Trophoblast cell (in vitro differentiated cells and primary cell): ENCODE measurements around the gene DLGAP4.

Source experiments
- DNase-seq, 2 donors: peaks; one replicate each; pipeline ENCODE4 v3.0.0-alpha.2; 2016
- H2AFZ ChIP-seq: 2 replicates; pipeline ENCODE4 v1.6.1; 2013; ENCODE audit warnings: low read length, moderate library complexity, mild to moderate bottlenecking; ENCODE audit not compliant: insufficient read depth, poor library complexity
- H2AK5ac ChIP-seq: 2 replicates; pipeline ENCODE4 v1.6.1; 2013; ENCODE audit warnings: mild to moderate bottlenecking, low read length
- H2BK120ac ChIP-seq: 2 replicates; pipeline ENCODE4 v1.6.1; 2013; ENCODE audit warnings: low read length, mild to moderate bottlenecking, moderate library complexity; ENCODE audit not compliant: insufficient read depth, poor library complexity
- H2BK12ac ChIP-seq: 2 replicates; pipeline ENCODE4 v1.6.1; 2013; ENCODE audit warnings: mild to moderate bottlenecking, low read length, moderate library complexity
- H2BK5ac ChIP-seq: 2 replicates; pipeline ENCODE4 v1.6.1; 2013; ENCODE audit warnings: low read length, low read depth, moderate library complexity, mild to moderate bottlenecking; ENCODE audit not compliant: poor library complexity
- H3K14ac ChIP-seq: 2 replicates; pipeline ENCODE4 v1.6.1; 2013; ENCODE audit warnings: mild to moderate bottlenecking, low read length
- H3K18ac ChIP-seq: 2 replicates; pipeline ENCODE4 v1.6.1; 2013; ENCODE audit warnings: mild to moderate bottlenecking, low read length
- H3K23ac ChIP-seq: 2 replicates; pipeline ENCODE4 v1.6.1; 2013; ENCODE audit warnings: low read length
- H3K27ac ChIP-seq: 2 replicates; pipeline ENCODE4 v1.5.1; 2013; ENCODE audit warnings: low read depth, mild to moderate bottlenecking, inconsistent platforms, low read length, moderate library complexity
- H3K27me3 ChIP-seq: 2 replicates; pipeline ENCODE4 v1.6.1; 2013; ENCODE audit warnings: inconsistent platforms, mild to moderate bottlenecking, low read length, moderate library complexity; ENCODE audit not compliant: insufficient read depth
- H3K36me3 ChIP-seq, 2 experiments: 1 replicate in 1 of 2; 2 replicates in 1 of 2; pipeline ENCODE4 v1.6.1; 2013; ENCODE audit warnings: low read length in 2 of 2, mild to moderate bottlenecking in 2 of 2, moderate library complexity in 1 of 2; ENCODE audit not compliant: insufficient read depth in 2 of 2, control insufficient read depth in 1 of 2
- H3K4ac ChIP-seq: 2 replicates; pipeline ENCODE4 v1.6.1; 2013; ENCODE audit warnings: low read depth, mild to moderate bottlenecking, low read length, moderate library complexity
- H3K4me1 ChIP-seq, 2 experiments: 1 replicate in 1 of 2; 2 replicates in 1 of 2; pipeline ENCODE4 v1.6.1; 2013; ENCODE audit warnings: low read length in 2 of 2, mild to moderate bottlenecking in 2 of 2, moderate library complexity in 1 of 2; ENCODE audit not compliant: insufficient read depth in 2 of 2, control insufficient read depth in 1 of 2
- H3K4me2 ChIP-seq: 2 replicates; pipeline ENCODE4 v1.6.1; 2013; ENCODE audit warnings: inconsistent platforms, mild to moderate bottlenecking, low read length, moderate library complexity
- H3K4me3 ChIP-seq: 2 replicates; pipeline ENCODE4 v1.5.1; 2013; ENCODE audit warnings: mild to moderate bottlenecking, low read depth, low read length, inconsistent platforms
- H3K79me1 ChIP-seq: one replicate; pipeline ENCODE4 v1.6.1; 2013; ENCODE audit warnings: low read length
- H3K79me2 ChIP-seq: 2 replicates; pipeline ENCODE4 v1.6.1; 2013; ENCODE audit warnings: low read length, mild to moderate bottlenecking; ENCODE audit not compliant: control insufficient read depth, insufficient read depth, poor library complexity
- H3K9ac ChIP-seq: 2 replicates; pipeline ENCODE4 v1.6.1; 2013; ENCODE audit warnings: mild to moderate bottlenecking, low read length
- H3K9me3 ChIP-seq: 2 replicates; pipeline ENCODE4 v1.6.1; 2013; ENCODE audit warnings: low read depth, mild to moderate bottlenecking, control low read depth, inconsistent platforms, low read length; ENCODE audit not compliant: insufficient read depth
- H4K12ac ChIP-seq: 2 replicates; pipeline ENCODE4 v1.6.1; 2013; ENCODE audit warnings: low read depth, mild to moderate bottlenecking, low read length, moderate library complexity
- H4K8ac ChIP-seq: 2 replicates; pipeline ENCODE4 v1.6.1; 2013; ENCODE audit warnings: low read depth, mild to moderate bottlenecking, low read length, moderate library complexity
- H4K91ac ChIP-seq: one replicate; pipeline ENCODE4 v1.6.1; 2013; ENCODE audit warnings: low read depth, mild to moderate bottlenecking, low read length, moderate library complexity
- WGBS: extraction: QIAGEN DNeasy Blood & Tissue Kit; methylation state at CpG from one replicate; pipeline ENCODE4 v1.1.7; 2013; ENCODE audit warnings: missing lambda C conversion rate; ENCODE audit not compliant: insufficient read length, insufficient coverage; ENCODE audit errors: extremely low coverage; 5-methylcytosine and 5-hydroxymethylcytosine counted together

DLGAP4 gene

DNA sequence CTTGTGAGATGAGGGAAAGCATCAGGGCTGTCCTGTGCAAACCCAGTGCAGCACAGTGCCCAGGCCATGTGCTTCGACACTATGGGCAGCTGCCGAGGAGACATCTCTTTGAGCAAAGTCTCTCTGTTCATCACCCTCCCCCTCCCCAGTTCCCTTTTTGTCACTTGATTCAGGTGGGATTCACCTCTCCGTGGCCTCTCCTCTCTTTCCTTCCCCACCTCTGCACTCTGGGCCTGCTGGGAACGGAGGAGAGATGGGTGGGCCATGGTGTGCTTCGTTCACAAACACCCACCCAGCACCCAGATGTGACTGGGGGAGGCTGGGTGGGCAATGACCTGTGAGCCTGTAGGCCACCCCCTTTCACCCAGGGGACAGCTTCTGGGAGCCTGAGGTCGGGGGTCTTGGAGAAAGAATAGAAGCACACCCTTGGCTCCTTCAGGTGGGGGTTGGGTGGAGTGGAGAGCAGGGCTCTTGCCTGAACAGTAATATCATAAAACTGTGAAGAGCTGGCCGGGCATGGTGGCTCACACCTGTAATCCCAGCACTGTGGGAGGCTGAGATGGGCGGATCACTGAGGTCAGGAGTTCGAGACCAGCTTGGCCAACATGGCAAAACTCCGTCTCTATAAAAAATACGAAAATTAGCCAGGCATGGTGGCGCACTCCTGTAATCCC, 33.5 kb upstream of the DLGAP4 start:
- H4K12ac ChIP-seq: no peak overlapping the region
- DNase-seq: no peak
- H2AK5ac ChIP-seq: no peak overlapping the region
- no peaks in the 10 kb centered on the region for H3K79me1 ChIP-seq
- H3K4ac ChIP-seq: no peak overlapping the region
- no peak overlapping the region for H2BK120ac ChIP-seq
- no peak overlapping the region for H4K91ac ChIP-seq
- H2AFZ ChIP-seq: no peak overlapping the region
- no peaks in the 10 kb centered on the region for H3K27me3 ChIP-seq
- no peaks in the 10 kb centered on the region for H3K9me3 ChIP-seq
- no peak overlapping the region for H3K18ac ChIP-seq
- H3K4me2 ChIP-seq: no peak overlapping the region
- H2BK5ac ChIP-seq: no peak overlapping the region
- no CpG with 5 or more reads among the region's 12 CpGs for WGBS
- no peaks in the 10 kb centered on the region for H3K36me3 ChIP-seq
- no peak overlapping the region for H3K23ac ChIP-seq
- no peak overlapping the region for H2BK12ac ChIP-seq
- no peak overlapping the region for H3K27ac ChIP-seq
- no peak overlapping the region for H3K9ac ChIP-seq
- no peak overlapping the region for H3K14ac ChIP-seq
- H3K79me2 ChIP-seq: no peaks in the 10 kb centered on the region
- H3K4me3 ChIP-seq: no peak overlapping the region
- H4K8ac ChIP-seq: no peak overlapping the region
- H3K4me1 ChIP-seq: no peaks in the 10 kb centered on the region

DNA sequence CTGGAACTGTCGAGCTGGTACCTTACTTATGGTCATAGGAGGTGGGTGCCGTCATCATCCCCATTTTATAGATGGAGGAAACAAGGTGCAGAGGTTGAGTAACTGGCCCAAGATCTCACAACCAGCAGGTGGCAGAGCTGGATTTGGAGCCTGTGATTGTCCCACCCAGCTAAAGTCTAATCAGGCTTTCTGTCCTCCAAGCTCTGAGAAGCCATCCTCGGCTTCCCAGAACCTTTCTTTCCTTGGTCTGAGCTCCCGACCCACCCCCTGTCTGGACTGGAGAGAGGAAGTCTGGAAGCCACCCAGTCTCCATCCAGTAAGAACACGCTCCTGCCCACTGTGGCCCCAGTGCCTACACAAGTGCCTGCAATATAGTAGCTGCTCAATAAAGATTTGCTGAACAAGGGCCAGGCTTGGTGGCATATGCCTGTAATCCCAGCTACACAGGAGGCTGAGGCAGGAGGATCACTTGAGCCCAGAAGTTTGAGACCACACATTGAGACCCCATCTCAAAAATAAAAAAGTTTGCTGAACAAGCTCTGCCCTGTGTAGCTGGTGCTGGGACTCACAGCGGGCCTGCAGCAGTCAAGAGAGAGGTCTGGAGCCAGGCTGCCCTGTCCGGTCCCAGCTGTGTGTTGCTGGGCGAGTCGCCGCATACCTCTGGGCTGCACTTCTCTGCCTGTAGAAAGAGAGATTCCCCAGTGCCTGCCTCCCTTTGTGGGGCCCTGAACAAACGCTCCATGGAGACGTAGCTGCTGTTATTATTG, 32.5 kb upstream of the DLGAP4 start:
- no peaks in the 10 kb centered on the region for H3K27me3 ChIP-seq
- H2BK5ac ChIP-seq: no peak overlapping the region
- H3K18ac ChIP-seq: no peak overlapping the region
- no peak overlapping the region for H4K12ac ChIP-seq
- H3K36me3 ChIP-seq: no peaks in the 10 kb centered on the region
- no peaks in the 10 kb centered on the region for H3K9me3 ChIP-seq
- H3K4ac ChIP-seq: no peak overlapping the region
- no peak overlapping the region for H2AK5ac ChIP-seq
- no peaks in the 10 kb centered on the region for H3K79me2 ChIP-seq
- H3K4me1 ChIP-seq: no peaks in the 10 kb centered on the region
- no peak overlapping the region for H2AFZ ChIP-seq
- no peak overlapping the region for H3K23ac ChIP-seq
- H3K9ac ChIP-seq: no peak overlapping the region
- no peak overlapping the region for H3K27ac ChIP-seq
- no peaks in the 10 kb centered on the region for H3K79me1 ChIP-seq
- no peak overlapping the region for H4K8ac ChIP-seq
- no peak overlapping the region for H3K14ac ChIP-seq
- H2BK120ac ChIP-seq: no peak overlapping the region
- no peak overlapping the region for H3K4me2 ChIP-seq
- H2BK12ac ChIP-seq: no peak overlapping the region
- H3K4me3 ChIP-seq: no peak overlapping the region
- H4K91ac ChIP-seq: no peak overlapping the region
- no CpG with 5 or more reads among the region's 12 CpGs for WGBS
- DNase-seq: peak; percentile 71 to 82

GRCh38 chr20:36274181-36274841, 31.8 kb upstream of the DLGAP4 start:
- Histone ChIP-seq H3K14ac (no peak overlapping the region), H2AFZ (no peak overlapping the region), H3K18ac (no peak overlapping the region), H2BK120ac (no peak overlapping the region), H3K79me2 (no peaks in the 10 kb centered on the region), H4K12ac (no peak overlapping the region), H3K4me1 (no peaks in the 10 kb centered on the region), H3K23ac (no peak overlapping the region), H3K4ac (no peak overlapping the region), H4K91ac (no peak overlapping the region), H2AK5ac (no peak overlapping the region), H3K36me3 (no peaks in the 10 kb centered on the region), H3K27me3 (no peaks in the 10 kb centered on the region), H3K9ac (no peak overlapping the region), H2BK5ac (no peak overlapping the region), H3K4me2 (no peak overlapping the region), H3K9me3 (no peaks in the 10 kb centered on the region), H4K8ac (no peak overlapping the region), H2BK12ac (no peak overlapping the region), H3K4me3 (no peak overlapping the region), H3K79me1 (no peaks in the 10 kb centered on the region), H3K27ac (no peak overlapping the region)
- DNase-seq: no peak
- WGBS: no CpG with 5 or more reads among the region's 20 CpGs

- Histone ChIP-seq H3K27me3 (no peaks in the 10 kb centered on the region), H3K36me3 (no peaks in the 10 kb centered on the region), H2BK12ac (no peak overlapping the region), H3K9me3 (no peaks in the 10 kb centered on the region), H3K23ac (no peak overlapping the region), H2BK5ac (no peak overlapping the region), H2BK120ac (no peak overlapping the region), H3K27ac (no peak overlapping the region), H2AK5ac (no peak overlapping the region), H4K12ac (no peak overlapping the region), H4K8ac (no peak overlapping the region), H3K79me2 (no peaks in the 10 kb centered on the region), H3K4me2 (no peak overlapping the region), H3K18ac (no peak overlapping the region), H3K14ac (no peak overlapping the region), H2AFZ (no peak overlapping the region), H4K91ac (no peak overlapping the region), H3K4me3 (no peak overlapping the region), H3K9ac (no peak overlapping the region), H3K4ac (no peak overlapping the region), H3K4me1 (no peaks in the 10 kb centered on the region), H3K79me1 (no peaks in the 10 kb centered on the region)
- no CpG with 5 or more reads among the region's 5 CpGs for WGBS
- DNase-seq: no peak
Observed at GRCh38 chr20:36275011-36275410, 31.1 kb upstream of the DLGAP4 start.
